Vagina (tissue), 2 donors: Measurements from ENCODE around the gene KRTAP10-10.

Experiments
- POLR2AphosphoS5 ChIP-seq, 2 donors: sonication (generic); formaldehyde crosslinking; IDR thresholded peaks; one replicate each; pipeline ENCODE4 v1.9.0; 2017; ENCODE audit warnings: antibody characterized with exemption in 2 of 2, mild to moderate bottlenecking in 2 of 2, low read depth in 1 of 2; ENCODE audit not compliant: insufficient read depth in 1 of 2
- TF ChIP-seq, protein P1 (sequence below), 3 experiments: fragments of 450-650 bp in 2 of 3; fragments of 200-600 bp in 1 of 3; sonication (generic) in 1 of 3; IDR thresholded peaks; one replicate each; pipeline ENCODE4 v1.5.1; 2017 to 2019; ENCODE audit warnings: antibody characterized with exemption in 3 of 3, mild to moderate bottlenecking in 2 of 3, moderate library complexity in 2 of 3

DNA sequence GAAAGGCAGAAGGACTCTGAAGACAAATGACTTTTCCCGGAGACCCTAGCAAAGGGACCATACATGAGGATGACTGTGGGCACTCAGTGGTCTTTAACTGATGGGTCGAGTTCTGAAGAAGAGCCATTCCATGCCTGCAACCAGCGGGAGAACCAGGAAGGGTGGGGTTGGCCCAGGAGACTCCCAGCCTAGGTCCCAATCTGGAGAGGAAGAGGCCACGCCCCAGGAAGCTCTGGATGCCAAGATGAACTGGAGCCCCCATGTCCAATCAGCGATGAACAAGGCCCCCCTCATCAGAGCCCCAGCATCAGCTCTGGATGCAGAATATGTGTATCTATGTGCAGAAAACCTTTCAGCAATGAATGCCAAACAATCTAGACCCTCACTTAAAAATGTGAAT is 3.6 kb downstream of the KRTAP10-10 start:
- no peak for TF ChIP-seq POLR2AphosphoS5 (IDR thresholded peaks at IDR 0.05; ENCODE audit: insufficient read depth in 1 of 2, low read depth in 1 of 2)
- TF ChIP-seq, protein P1, sequence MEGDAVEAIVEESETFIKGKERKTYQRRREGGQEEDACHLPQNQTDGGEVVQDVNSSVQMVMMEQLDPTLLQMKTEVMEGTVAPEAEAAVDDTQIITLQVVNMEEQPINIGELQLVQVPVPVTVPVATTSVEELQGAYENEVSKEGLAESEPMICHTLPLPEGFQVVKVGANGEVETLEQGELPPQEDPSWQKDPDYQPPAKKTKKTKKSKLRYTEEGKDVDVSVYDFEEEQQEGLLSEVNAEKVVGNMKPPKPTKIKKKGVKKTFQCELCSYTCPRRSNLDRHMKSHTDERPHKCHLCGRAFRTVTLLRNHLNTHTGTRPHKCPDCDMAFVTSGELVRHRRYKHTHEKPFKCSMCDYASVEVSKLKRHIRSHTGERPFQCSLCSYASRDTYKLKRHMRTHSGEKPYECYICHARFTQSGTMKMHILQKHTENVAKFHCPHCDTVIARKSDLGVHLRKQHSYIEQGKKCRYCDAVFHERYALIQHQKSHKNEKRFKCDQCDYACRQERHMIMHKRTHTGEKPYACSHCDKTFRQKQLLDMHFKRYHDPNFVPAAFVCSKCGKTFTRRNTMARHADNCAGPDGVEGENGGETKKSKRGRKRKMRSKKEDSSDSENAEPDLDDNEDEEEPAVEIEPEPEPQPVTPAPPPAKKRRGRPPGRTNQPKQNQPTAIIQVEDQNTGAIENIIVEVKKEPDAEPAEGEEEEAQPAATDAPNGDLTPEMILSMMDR (IDR thresholded peaks at IDR 0.05): no peak
